Measurements from ENCODE around the gene INO80D. TPM values are rescaled to one million over a fixed set of nuclear protein-coding genes. Genes with fewer than 3 reads are reported as not detected.

INO80D gene
- total and polyA plus RNA-seq, 2 of the 8 experiments (the other 6 are each of a cell fraction or from before 2014, with no cell fraction given) = 6.2 to 37.4 TPM

GRCh38 chr2:206105541-206105940, 19.6 kb upstream of the INO80D start:
- Histone ChIP-seq H3K9me3 (ENCODE audit: insufficient read depth in 2 of 2, low read depth in 1 of 2, low read length in 1 of 2) (no peaks in the 10 kb centered on the region), H3K56ac (replicated peaks; ENCODE audit: insufficient read length, low read depth, low read length) (no peak overlapping the region), H4K91ac (replicated peaks; ENCODE audit: insufficient read length, low read length) (no peak overlapping the region), H2BK15ac (ENCODE audit: low read length) (no peak overlapping the region), H3K36me3 (ENCODE audit: control insufficient read depth in 2 of 4, insufficient read depth in 4 of 4, low read length in 3 of 4) (no peaks in the 10 kb centered on the region), H2AFZ (ENCODE audit: low read length) (no peak overlapping the region), H3K4me3 (ENCODE audit: extremely low read depth in 1 of 4, insufficient read depth in 2 of 4, low read depth in 3 of 4, low read length in 4 of 4) (no peak overlapping the region), H3K23me2 (ENCODE audit: low read depth, low read length) (no peaks in the 10 kb centered on the region), H2AK5ac (ENCODE audit: low read depth, low read length) (no peak overlapping the region), H3K4me1 (replicated peaks in 1 of 4; ENCODE audit: control insufficient read depth in 3 of 4, insufficient read depth in 4 of 4, low read length in 3 of 4) (no peaks in the 10 kb centered on the region), H4K8ac (ENCODE audit: extremely low read depth, insufficient read depth, low read length) (no peak overlapping the region), H3K18ac (ENCODE audit: extremely low read depth, low read length) (no peak overlapping the region), H3K79me2 (ENCODE audit: control insufficient read depth in 1 of 2, insufficient read depth in 2 of 2, low read length in 2 of 2) (no peaks in the 10 kb centered on the region), H2BK5ac (ENCODE audit: low read depth, low read length) (no peak overlapping the region), H3K27me3 (replicated peaks in 1 of 4; ENCODE audit: control insufficient read depth in 3 of 4, extremely low read depth in 1 of 4, insufficient read depth in 3 of 4, low read length in 3 of 4) (no peaks in the 10 kb centered on the region), H3K23ac (ENCODE audit: insufficient read length) (no peak overlapping the region), H3K14ac (ENCODE audit: insufficient read length) (no peak overlapping the region), H4K20me1 (replicated peaks in 1 of 2; ENCODE audit: control insufficient read depth in 1 of 2, insufficient read depth in 2 of 2, low read length in 2 of 2) (no peaks in the 10 kb centered on the region), H3K27ac (ENCODE audit: low read depth, low read length) (no peak overlapping the region), H4K5ac (ENCODE audit: insufficient read length, low read depth, low read length) (no peak overlapping the region), H3K9ac (replicated peaks in 1 of 4; ENCODE audit: extremely low read depth in 1 of 4, low read depth in 3 of 4, low read length in 3 of 4) (no peak overlapping the region), H2BK120ac (replicated peaks; ENCODE audit: low read depth, low read length) (no peak overlapping the region), H3K4ac (replicated peaks; ENCODE audit: insufficient read length, low read depth, low read length) (no peak overlapping the region), H2BK20ac (ENCODE audit: low read length) (no peak overlapping the region), H3K4me2 (ENCODE audit: insufficient read depth in 1 of 2, low read depth in 2 of 2, low read length in 2 of 2) (no peak overlapping the region), H3K79me1 (ENCODE audit: low read depth, low read length) (no peaks in the 10 kb centered on the region), H2BK12ac (ENCODE audit: low read depth, low read length) (no peak overlapping the region)
- FAIRE-seq = no peak
- DNase-seq (ENCODE audit: low read depth in 1 of 2, low spot score in 2 of 2) = no peak
- POLR2A ChIA-PET (ENCODE audit: partially characterized antibody) = interaction anchor here (0.7 to 1.9 kb wide), 3 partner anchors 11 to 40 kb away, joined by 3 to 6 read pairs (median 5); no protein-coding TSS in a partner anchor
- 95% methylated on average over 5 of the region's 5 CpGs; no CpG with 5 or more reads in 1 of the 2 experiments for WGBS, 2 experiments (ENCODE audit: extremely low coverage in 1 of 2, insufficient coverage in 1 of 2, insufficient read length in 1 of 2, insufficient replicate concordance in 2 of 2, low coverage in 1 of 2, low lambda C conversion rate in 2 of 2, missing lambda C conversion rate in 1 of 2)
- CTCF ChIA-PET (ENCODE audit: partially characterized antibody) = interaction anchor here (0.6 to 1.4 kb wide), 3 partner anchors 11 to 48 kb away, joined by 3 read pairs; no protein-coding TSS in a partner anchor
- TF ChIP-seq USF2 (IDR thresholded peaks at IDR 0.05; ENCODE audit: low read length) = no peak
- no peak for TF ChIP-seq SIN3A (conservative IDR thresholded peaks at IDR 0.05 in 1 of 2, IDR thresholded peaks at IDR 0.05 in 1 of 2; ENCODE audit: low read depth in 1 of 2, low read length in 2 of 2)
- TF ChIP-seq, protein P1, sequence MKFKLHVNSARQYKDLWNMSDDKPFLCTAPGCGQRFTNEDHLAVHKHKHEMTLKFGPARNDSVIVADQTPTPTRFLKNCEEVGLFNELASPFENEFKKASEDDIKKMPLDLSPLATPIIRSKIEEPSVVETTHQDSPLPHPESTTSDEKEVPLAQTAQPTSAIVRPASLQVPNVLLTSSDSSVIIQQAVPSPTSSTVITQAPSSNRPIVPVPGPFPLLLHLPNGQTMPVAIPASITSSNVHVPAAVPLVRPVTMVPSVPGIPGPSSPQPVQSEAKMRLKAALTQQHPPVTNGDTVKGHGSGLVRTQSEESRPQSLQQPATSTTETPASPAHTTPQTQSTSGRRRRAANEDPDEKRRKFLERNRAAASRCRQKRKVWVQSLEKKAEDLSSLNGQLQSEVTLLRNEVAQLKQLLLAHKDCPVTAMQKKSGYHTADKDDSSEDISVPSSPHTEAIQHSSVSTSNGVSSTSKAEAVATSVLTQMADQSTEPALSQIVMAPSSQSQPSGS (IDR thresholded peaks at IDR 0.05; ENCODE audit: low read length) = no peak

All from H1 (cell line).